HepG2 (cell line): ENCODE data around the gene LPO. TPM values are rescaled to one million over a fixed set of nuclear protein-coding genes. Genes with fewer than 3 reads are reported as not detected.

Experiments used
- ATAC-seq: fragments of 200-7000 bp; cut with Tn5 transposase; 3 replicates; pipeline ENCODE4 v1.9.1; 2020; ENCODE audit warnings: mild to moderate bottlenecking, moderate library complexity
- BruUV-seq: library from RNA; stranded (reverse); fragments of 400-500 nt; replicated peaks from 2 replicates; lab custom pipeline; 2021; lab: Mats Ljungman, UMichigan
- CTCF ChIA-PET: fragments of 300-600 bp; formaldehyde crosslinking; extraction: SDS; loops from one replicate; lab custom pipeline; 2021; ENCODE audit warnings: low total read pairs, inconsistent platforms, low intra/inter-chr PET ratio; lab: Yijun Ruan, JAX
- POLR2A ChIA-PET: fragments of 350-600 bp; sonication (Branson Sonifier 250); formaldehyde crosslinking; loops from one replicate; lab custom pipeline; 2020; ENCODE audit warnings: antibody characterized with exemption, inconsistent platforms; lab: Yijun Ruan, JAX
- DNase-seq: peaks from one replicate; pipeline ENCODE4 v3.0.0-alpha.2; 2015; ENCODE audit warnings: low spot score
- FAIRE-seq: peaks from 3 replicates; lab custom pipeline; 2011; peaks lifted over from hg19 to GRCh38; lab: Jason Lieb, UNC
- H2AFZ ChIP-seq: one replicate; pipeline ENCODE4 v1.6.1; 2011; ENCODE audit warnings: low read length, inconsistent platforms
- H3K27ac ChIP-seq: fragments of 300-600 bp; 3 replicates; pipeline ENCODE4 v1.8.0; 2011; ENCODE audit warnings: mixed run types, mild to moderate bottlenecking, mixed read lengths, low read length, inconsistent platforms; ENCODE audit not compliant: insufficient read depth; ENCODE audit errors: extremely low read length
- H3K27me3 ChIP-seq, 2 experiments: fragments of 200-600 bp in 1 of 2; 2 replicates in 1 of 2; 3 replicates in 1 of 2; pipeline versions ENCODE4 v1.6.0 to v1.8.0; 2011; ENCODE audit warnings: low read length in 2 of 2, mild to moderate bottlenecking in 2 of 2, moderate library complexity in 2 of 2, inconsistent platforms in 1 of 2; ENCODE audit not compliant: insufficient read depth in 2 of 2, control insufficient read depth in 1 of 2
- H3K36me3 ChIP-seq, 2 experiments: fragments of 200-600 bp in 1 of 2; replicated peaks in 1 of 2; 2 replicates in 1 of 2; 3 replicates in 1 of 2; pipeline versions ENCODE4 v1.5.1 to v1.8.0; 2011; ENCODE audit warnings: low read length in 2 of 2, inconsistent platforms in 1 of 2; ENCODE audit not compliant: insufficient read depth in 2 of 2, control insufficient read depth in 1 of 2
- H3K4me1 ChIP-seq: 2 replicates; pipeline ENCODE4 v1.5.1; 2012; ENCODE audit warnings: low read length, inconsistent platforms; ENCODE audit not compliant: insufficient read depth
- H3K4me2 ChIP-seq: 2 replicates; pipeline ENCODE4 v1.6.0; 2011; ENCODE audit warnings: low read depth, low read length, inconsistent platforms
- H3K4me3 ChIP-seq, 3 experiments: fragments of 200-600 bp in 1 of 3; sonication (generic), shearing (Covaris generic) in 1 of 3; replicated peaks in 1 of 3; 2 replicates each; pipeline ENCODE4 v1.5.1; 2011 to 2016; ENCODE audit warnings: low read length in 3 of 3, inconsistent platforms in 2 of 3, low read depth in 2 of 3, mild to moderate bottlenecking in 2 of 3, control low read depth in 1 of 3, mixed read lengths in 1 of 3; ENCODE audit not compliant: insufficient read depth in 1 of 3
- H3K79me2 ChIP-seq: one replicate; pipeline ENCODE4 v1.6.1; 2011; ENCODE audit warnings: low read length, inconsistent platforms; ENCODE audit not compliant: insufficient read depth
- H3K9ac ChIP-seq: 2 replicates; pipeline ENCODE4 v1.6.0; 2011; ENCODE audit warnings: mild to moderate bottlenecking, low read depth, low read length, inconsistent platforms; ENCODE audit not compliant: insufficient read depth
- H3K9me3 ChIP-seq: 2 replicates; pipeline ENCODE4 v1.5.1; 2012; ENCODE audit warnings: mild to moderate bottlenecking, low read length
- H4K20me1 ChIP-seq: 2 replicates; pipeline ENCODE4 v1.6.0; 2011; ENCODE audit warnings: inconsistent platforms, mild to moderate bottlenecking, low read length, moderate library complexity; ENCODE audit not compliant: insufficient read depth
- ARNT ChIP-seq: fragments of 450-650 bp; IDR thresholded peaks from 2 replicates; pipeline ENCODE4 v1.6.1; 2017
- CBX1 ChIP-seq: IDR thresholded peaks from one replicate; pipeline ENCODE4 v1.6.1; 2016; ENCODE audit warnings: antibody characterized with exemption, low read depth
- CENPT ChIP-seq: sonication (generic); formaldehyde crosslinking; IDR thresholded peaks from 2 replicates; pipeline ENCODE4 v1.8.0; 2022; ENCODE audit warnings: low read depth, mild to moderate bottlenecking, moderate library complexity, missing genetic modification reagents
- FUBP1 ChIP-seq: sonication (generic); formaldehyde crosslinking; IDR thresholded peaks from 2 replicates; pipeline ENCODE4 v1.5.1; 2020; ENCODE audit warnings: missing genetic modification reagents, mild to moderate bottlenecking, borderline replicate concordance
- HMGA1 ChIP-seq: sonication (generic); formaldehyde crosslinking; conservative IDR thresholded peaks from 2 replicates; pipeline ENCODE4 v1.4.0; 2020; ENCODE audit warnings: missing genetic modification reagents
- HOXA3 ChIP-seq: sonication (generic); formaldehyde crosslinking; IDR thresholded peaks from 2 replicates; pipeline ENCODE4 v1.5.0; 2020; ENCODE audit warnings: missing genetic modification reagents
- HOXD1 ChIP-seq: sonication (generic); formaldehyde crosslinking; IDR thresholded peaks from 2 replicates; pipeline ENCODE4 v1.5.0; 2020; ENCODE audit warnings: missing genetic modification reagents
- ISL2 ChIP-seq: sonication (generic); formaldehyde crosslinking; IDR thresholded peaks from 2 replicates; pipeline ENCODE4 v1.5.0; 2020; ENCODE audit warnings: missing genetic modification reagents
- KAT2B ChIP-seq: fragments of 150-350 bp; IDR thresholded peaks from 2 replicates; pipeline ENCODE4 v1.6.1; 2014; ENCODE audit warnings: low read depth, low read length, borderline replicate concordance
- NONO ChIP-seq, 2 experiments: fragments of 450-650 bp in 1 of 2; sonication (generic) in 1 of 2; formaldehyde crosslinking in 1 of 2; IDR thresholded peaks in 1 of 2; conservative IDR thresholded peaks in 1 of 2; 2 replicates each; pipeline versions ENCODE4 v1.6.1 to v1.8.0; 2017 to 2022; ENCODE audit warnings: mild to moderate bottlenecking in 1 of 2, missing genetic modification reagents in 1 of 2, moderate library complexity in 1 of 2
- PPARG ChIP-seq: conservative IDR thresholded peaks from 2 replicates; pipeline ENCODE4 v1.6.1; 2016; ENCODE audit warnings: missing biosample characterization, missing genetic modification reagents
- RERE ChIP-seq: IDR thresholded peaks from 2 replicates; pipeline ENCODE4 v1.6.1; 2016; ENCODE audit warnings: low read depth, missing genetic modification reagents, missing compliant biosample characterization
- RNF2 ChIP-seq: fragments of 450-650 bp; conservative IDR thresholded peaks from 2 replicates; pipeline ENCODE4 v1.6.1; 2016; ENCODE audit warnings: low read depth
- SALL1 ChIP-seq: sonication (generic); formaldehyde crosslinking; IDR thresholded peaks from 2 replicates; pipeline ENCODE4 v1.8.0; 2022; ENCODE audit warnings: mild to moderate bottlenecking, missing genetic modification reagents
- SIN3B ChIP-seq: fragments of 150-350 bp; IDR thresholded peaks from 2 replicates; pipeline ENCODE4 v1.6.1; 2014; ENCODE audit warnings: low read length
- TRIM24 ChIP-seq: sonication (generic); formaldehyde crosslinking; IDR thresholded peaks from 2 replicates; pipeline ENCODE4 v1.8.0; 2022; ENCODE audit warnings: mild to moderate bottlenecking, missing genetic modification reagents
- ZFP37 ChIP-seq: sonication (generic); formaldehyde crosslinking; IDR thresholded peaks from 2 replicates; pipeline ENCODE4 v1.4.0; 2020; ENCODE audit warnings: missing genetic modification reagents, borderline replicate concordance
- ZNF552 ChIP-seq: sonication (generic); formaldehyde crosslinking; IDR thresholded peaks from 2 replicates; pipeline ENCODE4 v1.9.0; 2022; ENCODE audit warnings: missing genetic modification reagents, mild to moderate bottlenecking, borderline replicate concordance
- ZNF556 ChIP-seq: sonication (generic); formaldehyde crosslinking; IDR thresholded peaks from 2 replicates; pipeline ENCODE4 v1.4.0; 2020; ENCODE audit warnings: mild to moderate bottlenecking, missing genetic modification reagents, borderline replicate concordance
- ZNF788 ChIP-seq: sonication (generic); formaldehyde crosslinking; IDR thresholded peaks from 2 replicates; pipeline ENCODE4 v1.5.0; 2020; ENCODE audit warnings: mild to moderate bottlenecking, missing genetic modification reagents, borderline replicate concordance
- WGBS: methylation state at CpG from one replicate; pipeline ENCODE4 v1.1.6; 2017; ENCODE audit warnings: low lambda C conversion rate; 5-methylcytosine and 5-hydroxymethylcytosine counted together
- in situ Hi-C: cut with HindIII; loops from 2 replicates; pipeline ENCODE4 v1.10.0; 2017; ENCODE audit warnings: low pct_unique_long_range_greater_than_20kb; ENCODE audit not compliant: extremely low pct_ligation_motif_present
- intact Hi-C: fragments of 100-400 bp; cut with micrococcal nuclease; formaldehyde crosslinking; loops from one replicate; pipeline ENCODE4 v1.10.0; 2022; ENCODE audit not compliant: unreplicated experiment
- polyA plus RNA-seq, 8 experiments: library from polyadenylated mRNA; depleted of rRNA in 3 of 8; stranded (reverse) in 7 of 8; unstranded in 1 of 8; fragments of >200 nt; fragmentation: Illumina TruSeq in 4 of 8; extraction: Trizol in 4 of 8; gene quantifications; 2 replicates each; pipeline versions ENCODE4 v1.2.1 to v1.2.3, GENCODE V29; 2011 to 2016; ENCODE audit warnings: low read depth in 4 of 8, missing spikeins in 1 of 8, mixed read lengths in 1 of 8; ENCODE audit not compliant: insufficient read depth in 1 of 8
- total RNA-seq, 5 experiments: library from RNA; depleted of rRNA; stranded (reverse); fragments of >200 nt; fragmentation: Illumina TruSeq; extraction: Trizol; gene quantifications; 2 replicates each; pipeline ENCODE4 v1.2.3, GENCODE V29; 2016; ENCODE audit warnings: low read depth in 1 of 5

The LPO gene
- total and polyA plus RNA-seq, 2 of the 13 experiments (the other 11 are each of a cell fraction or from before 2014, with no cell fraction given) = not detected

- Histone ChIP-seq H3K36me3 (no peaks in the 10 kb centered on the region), H3K9ac (no peak overlapping the region), H3K27me3 (peaks cover 16 to 63% of the 10 kb centered on the region in 2 experiments; a peak in 4 of 5 replicates), H3K4me2 (no peak overlapping the region), H4K20me1 (no peaks in the 10 kb centered on the region), H2AFZ (no peak overlapping the region)
- intact Hi-C loops = no loop called here
- no peak for DNase-seq
- in situ Hi-C loops = no loop called here
- no peak for TF ChIP-seq ZNF552
- TF ChIP-seq ZFP37 (CRISPR knock-in tag) = no peak
- no peak for TF ChIP-seq ISL2 (CRISPR knock-in tag)
- no peak for TF ChIP-seq SIN3B
- no peak for TF ChIP-seq ZNF556 (CRISPR knock-in tag)
- TF ChIP-seq FUBP1 (CRISPR knock-in tag) = no peak
- no peak for TF ChIP-seq CENPT (CRISPR knock-in tag)
- no peak for TF ChIP-seq SALL1 (CRISPR knock-in tag)
- no peak for TF ChIP-seq ZNF788 (CRISPR knock-in tag)
- no peak for TF ChIP-seq PPARG
- TF ChIP-seq NONO (IDR thresholded peaks at IDR 0.05) = no peak
- no peak for TF ChIP-seq NONO (CRISPR knock-in tag; conservative IDR thresholded peaks at IDR 0.05)
- no peak for TF ChIP-seq RERE
- no peak for TF ChIP-seq HMGA1 (CRISPR knock-in tag)
- no peak for TF ChIP-seq TRIM24 (CRISPR knock-in tag)
- TF ChIP-seq ARNT = no peak
- no peak for TF ChIP-seq HOXD1 (CRISPR knock-in tag)
- TF ChIP-seq HOXA3 (CRISPR knock-in tag) = no peak
- TF ChIP-seq RNF2 = no peak
- no peak for TF ChIP-seq CBX1
- TF ChIP-seq KAT2B = no peak
- TF ChIP-seq, all 625 proteins: peak for 0
- Histone ChIP-seq H3K9me3 (no peaks in the 10 kb centered on the region), H3K4me1 (peaks cover 10% of the 10 kb centered on the region), H3K27ac (no peak overlapping the region), H3K79me2 (no peaks in the 10 kb centered on the region), H3K4me3 (no peak overlapping the region)
- POLR2A ChIA-PET = no interaction called here
- CTCF ChIA-PET = no interaction called here
- WGBS = 6% methylated on average over 2 of the region's 2 CpGs
- ATAC-seq (no peak), FAIRE-seq (no peak)
- BruUV-seq = no TSS peak
These were observed 43.2 kb downstream of the LPO start for GRCh38 chr17:58281511-58282011.
